SK-N-MC (cell line): ENCODE results near the gene OR8D4.

ENCODE experiments used
- EZH2 ChIP-seq: fragments of 200-600 bp; sonication (generic); IDR thresholded peaks from one replicate; pipeline ENCODE4 v1.6.1; 2017; ENCODE audit warnings: antibody characterized with exemption
- POLR2AphosphoS5 ChIP-seq: IDR thresholded peaks from 2 replicates; pipeline ENCODE4 v1.6.1; 2012; ENCODE audit warnings: mild to moderate bottlenecking, low read depth, low read length, borderline replicate concordance

- TF ChIP-seq EZH2 (no peak), POLR2AphosphoS5 (no peak)
These were observed 54.8 kb downstream of the OR8D4 start for GRCh38 chr11:123956752-123957151.
